Endothelial cell of umbilical vein (primary cell): ENCODE data around the gene KCNQ2. TPM values are rescaled to one million over a fixed set of nuclear protein-coding genes. Genes with fewer than 3 reads are reported as not detected.

ENCODE experiments used
- BruUV-seq: library from RNA; stranded (reverse); fragments of 400-500 nt; replicated peaks from 2 replicates; lab custom pipeline; 2021; lab: Mats Ljungman, UMichigan
- CTCF ChIA-PET: fragments of 300-600, 350-600 bp; sonication (Branson Sonifier 250); formaldehyde crosslinking; loops from one replicate; lab custom pipeline; 2021; ENCODE audit warnings: antibody characterized with exemption, inconsistent platforms; lab: Charles Lee
- POLR2A ChIA-PET: fragments of 300-600, 350-600 bp; sonication (Branson Sonifier 250); formaldehyde crosslinking; loops from one replicate; lab custom pipeline; 2021; ENCODE audit warnings: antibody characterized with exemption, inconsistent platforms; lab: Charles Lee
- DNase-seq: peaks from one replicate; pipeline ENCODE4 v3.0.0-alpha.2; 2011; ENCODE audit warnings: low read depth, low spot score
- FAIRE-seq: peaks from 2 replicates; lab custom pipeline; 2011; peaks lifted over from hg19 to GRCh38; lab: Jason Lieb, UNC
- H2AFZ ChIP-seq: 2 replicates; pipeline ENCODE4 v1.6.0; 2012; ENCODE audit warnings: low read depth, low read length, control low read depth, inconsistent platforms
- H3K27ac ChIP-seq: 2 replicates; pipeline ENCODE4 v1.5.1; 2011; ENCODE audit warnings: low read depth, mild to moderate bottlenecking, control low read depth, low read length, moderate library complexity; ENCODE audit not compliant: insufficient read depth
- H3K27me3 ChIP-seq, 2 experiments: 2 replicates each; pipeline versions ENCODE4 v1.6.0 to v1.6.1; 2011; ENCODE audit warnings: low read length in 2 of 2, mixed read lengths in 1 of 2; ENCODE audit not compliant: control insufficient read depth in 2 of 2, insufficient read depth in 2 of 2
- H3K36me3 ChIP-seq, 2 experiments: 2 replicates in 1 of 2; 3 replicates in 1 of 2; pipeline ENCODE4 v1.5.1; 2011; ENCODE audit warnings: low read length in 2 of 2, mild to moderate bottlenecking in 1 of 2, moderate library complexity in 1 of 2; ENCODE audit not compliant: control insufficient read depth in 2 of 2, insufficient read depth in 2 of 2; ENCODE audit errors: extremely low read depth in 1 of 2
- H3K4me1 ChIP-seq: 3 replicates; pipeline ENCODE4 v1.5.1; 2011; ENCODE audit warnings: mild to moderate bottlenecking, low read length; ENCODE audit not compliant: control insufficient read depth, insufficient read depth; ENCODE audit errors: extremely low read depth
- H3K4me2 ChIP-seq: 2 replicates; pipeline ENCODE4 v1.6.1; 2011; ENCODE audit warnings: low read length, control low read depth, mixed read lengths; ENCODE audit not compliant: insufficient read depth
- H3K4me3 ChIP-seq, 3 experiments: fragments of 200-600 bp in 1 of 3; sonication (generic), shearing (Covaris generic) in 1 of 3; replicated peaks in 1 of 3; 2 replicates each; pipeline ENCODE4 v1.5.1; 2011 to 2016; ENCODE audit warnings: control low read depth in 3 of 3, low read length in 3 of 3, mild to moderate bottlenecking in 2 of 3, inconsistent platforms in 1 of 3, low read depth in 1 of 3, moderate library complexity in 1 of 3; ENCODE audit not compliant: insufficient read depth in 1 of 3
- H3K79me2 ChIP-seq: 2 replicates; pipeline ENCODE4 v1.6.0; 2012; ENCODE audit warnings: low read length, inconsistent platforms; ENCODE audit not compliant: control insufficient read depth, insufficient read depth
- H3K9ac ChIP-seq: replicated peaks from 2 replicates; pipeline ENCODE3; 2011; ENCODE audit warnings: low read length, control low read depth; ENCODE audit not compliant: insufficient read depth; ENCODE audit errors: extremely low read depth
- H3K9me1 ChIP-seq: replicated peaks from 3 replicates; pipeline ENCODE4 v1.6.0; 2011; ENCODE audit warnings: mild to moderate bottlenecking, low read length; ENCODE audit not compliant: control insufficient read depth, insufficient read depth; ENCODE audit errors: extremely low read depth
- H3K9me3 ChIP-seq: replicated peaks from 2 replicates; pipeline ENCODE4 v1.5.1; 2012; ENCODE audit warnings: low read length, inconsistent platforms; ENCODE audit not compliant: control insufficient read depth, insufficient read depth
- H4K20me1 ChIP-seq: replicated peaks from 2 replicates; pipeline ENCODE3; 2011; ENCODE audit warnings: mild to moderate bottlenecking, low read length; ENCODE audit not compliant: control insufficient read depth, insufficient read depth; ENCODE audit errors: extremely low read depth
- CTCF ChIP-seq, 2 donors: IDR thresholded peaks; 1 replicate in 1 of 2; 2 replicates in 1 of 2; pipeline ENCODE4 v1.5.1; 2011; ENCODE audit warnings: low read length in 2 of 2, mild to moderate bottlenecking in 2 of 2, moderate library complexity in 2 of 2, control low read depth in 1 of 2, inconsistent platforms in 1 of 2, low read depth in 1 of 2; ENCODE audit not compliant: insufficient read depth in 1 of 2; ENCODE audit errors: extremely low read depth in 1 of 2
- EZH2 ChIP-seq: IDR thresholded peaks from 2 replicates; pipeline ENCODE4 v1.6.1; 2012; ENCODE audit warnings: borderline replicate concordance, low read depth, mild to moderate bottlenecking, moderate library complexity, low read length, inconsistent platforms; ENCODE audit not compliant: severe bottlenecking
- FOS ChIP-seq: IDR thresholded peaks from 2 replicates; pipeline ENCODE4 v1.6.1; 2011; ENCODE audit warnings: mild to moderate bottlenecking, low read length, moderate library complexity, borderline replicate concordance; ENCODE audit not compliant: insufficient read depth
- GATA2 ChIP-seq: IDR thresholded peaks from 2 replicates; pipeline ENCODE4 v1.7.0; 2011; ENCODE audit warnings: low read depth, mild to moderate bottlenecking, moderate library complexity, mixed read lengths, low read length; ENCODE audit not compliant: insufficient read length, insufficient read depth
- JUN ChIP-seq: IDR thresholded peaks from 2 replicates; pipeline ENCODE4 v1.6.1; 2011; ENCODE audit warnings: borderline replicate concordance, low read depth; ENCODE audit not compliant: insufficient read length, insufficient read depth
- MAX ChIP-seq: IDR thresholded peaks from 2 replicates; pipeline ENCODE4 v1.6.1; 2011; ENCODE audit not compliant: insufficient read depth, insufficient read length
- MYC ChIP-seq: IDR thresholded peaks from one replicate; pipeline ENCODE4 v1.6.1; 2011; ENCODE audit warnings: mild to moderate bottlenecking, low read depth, low read length
- POLR2A ChIP-seq: IDR thresholded peaks from 2 replicates; pipeline ENCODE4 v1.6.1; 2012; ENCODE audit warnings: low read depth, mild to moderate bottlenecking, control low read depth, low read length
- POLR2AphosphoS5 ChIP-seq: IDR thresholded peaks from 2 replicates; pipeline ENCODE4 v1.6.1; 2012; ENCODE audit warnings: low read depth, mild to moderate bottlenecking, control low read depth, low read length, moderate library complexity; ENCODE audit not compliant: insufficient read depth
- dilution Hi-C: fragments of 300-500 bp; cut with MboI; formaldehyde crosslinking; loops from one replicate; pipeline ENCODE4 v1.15.0; 2019; ENCODE audit warnings: low sequenced_read_pairs; ENCODE audit not compliant: extremely low pct_ligation_motif_present
- intact Hi-C: fragments of 100-400 bp; cut with micrococcal nuclease; formaldehyde crosslinking; loops from one replicate; pipeline ENCODE4 v1.10.0; 2022
- polyA plus RNA-seq, 4 experiments: library from polyadenylated mRNA; depleted of rRNA in 3 of 4; stranded (reverse) in 3 of 4; unstranded in 1 of 4; fragments of >200 nt; gene quantifications; 2 replicates each; pipeline versions ENCODE4 v1.2.1 to v1.2.3, GENCODE V29; 2011 to 2012; ENCODE audit warnings: missing spikeins in 1 of 4
- total RNA-seq: library from RNA; stranded (reverse); gene quantifications from 2 replicates; pipeline ENCODE4 v1.2.3, GENCODE V29; 2021

Gene KCNQ2
- total and polyA plus RNA-seq, 2 donors (not counting 3 experiments of a cell fraction or from before 2014, with no cell fraction given): not detected

- no peak overlapping the region for H3K4me2 ChIP-seq
- H2AFZ ChIP-seq: no peak overlapping the region
- H3K27ac ChIP-seq: no peak overlapping the region
- intact Hi-C loops (no loop called here), dilution Hi-C loops (no loop called here)
- no peak overlapping the region for H3K4me3 ChIP-seq
- H3K9me1 ChIP-seq: no peaks in the 10 kb centered on the region
- H3K27me3 ChIP-seq: no peaks in the 10 kb centered on the region
- FAIRE-seq (no peak), DNase-seq (no peak)
- no peaks in the 10 kb centered on the region for H3K4me1 ChIP-seq
- H3K79me2 ChIP-seq: no peaks in the 10 kb centered on the region
- no peak for TF ChIP-seq POLR2AphosphoS5
- no peak for TF ChIP-seq FOS
- no peaks in the 10 kb centered on the region for H3K36me3 ChIP-seq
- no peaks in the 10 kb centered on the region for H3K9me3 ChIP-seq
- no peaks in the 10 kb centered on the region for H4K20me1 ChIP-seq
- POLR2A ChIA-PET: no interaction called here
- no TSS peak for BruUV-seq
- CTCF ChIA-PET: interaction anchor here (2.0 kb wide), 1 partner anchor 16 kb away, joined by 5 read pairs; no protein-coding TSS in a partner anchor
- no peak overlapping the region for H3K9ac ChIP-seq
Measured at GRCh38 chr20:63397946-63398450, 74.5 kb downstream of the KCNQ2 start.

GRCh38 chr20:63397155-63397843 is 75.2 kb downstream of the KCNQ2 start:
- no peaks in the 10 kb centered on the region for H3K9me3 ChIP-seq
- no peak overlapping the region for H2AFZ ChIP-seq
- no peak overlapping the region for H3K4me2 ChIP-seq
- no peaks in the 10 kb centered on the region for H4K20me1 ChIP-seq
- CTCF ChIA-PET: interaction anchor here (2.0 kb wide), 1 partner anchor 15 kb away, joined by 5 read pairs; no protein-coding TSS in a partner anchor
- H3K9ac ChIP-seq: no peak overlapping the region
- dilution Hi-C loops (no loop called here), intact Hi-C loops (no loop called here)
- POLR2A ChIA-PET: no interaction called here
- H3K27ac ChIP-seq: no peak overlapping the region
- no peaks in the 10 kb centered on the region for H3K9me1 ChIP-seq
- H3K36me3 ChIP-seq: no peaks in the 10 kb centered on the region
- H3K27me3 ChIP-seq: no peaks in the 10 kb centered on the region
- DNase-seq: no peak
- BruUV-seq: no TSS peak
- H3K79me2 ChIP-seq: no peaks in the 10 kb centered on the region
- H3K4me1 ChIP-seq: no peaks in the 10 kb centered on the region
- H3K4me3 ChIP-seq: no peak overlapping the region
- no peak for TF ChIP-seq MAX
- no peak for TF ChIP-seq MYC
- TF ChIP-seq POLR2A: no peak
- TF ChIP-seq POLR2AphosphoS5: no peak
- TF ChIP-seq CTCF (IDR thresholded peaks at IDR 0.05; ENCODE audit: extremely low read depth in 1 of 2, insufficient read depth in 1 of 2, low read depth in 1 of 2, low read length in 2 of 2): no peak
- no peak for TF ChIP-seq GATA2
- no peak for TF ChIP-seq JUN
- no peak for TF ChIP-seq FOS
- TF ChIP-seq EZH2: no peak
- no peak for FAIRE-seq
